Uterus (tissue), 2 donors: ENCODE data around the gene VSTM2L.

Experiments
- CTCF ChIP-seq, 4 experiments: fragments of 200-600 bp in 2 of 4; fragments of 450-650 bp in 2 of 4; sonication (generic) in 2 of 4; IDR thresholded peaks; one replicate each; pipeline ENCODE4 v1.5.1; 2016 to 2019; ENCODE audit warnings: antibody characterized with exemption in 4 of 4, mild to moderate bottlenecking in 2 of 4, moderate library complexity in 1 of 4
- POLR2A ChIP-seq, 2 donors: fragments of 450-650 bp; IDR thresholded peaks; one replicate each; pipeline ENCODE4 v1.6.1; 2016; ENCODE audit warnings: antibody characterized with exemption in 2 of 2, mild to moderate bottlenecking in 1 of 2, moderate library complexity in 1 of 2

DNA sequence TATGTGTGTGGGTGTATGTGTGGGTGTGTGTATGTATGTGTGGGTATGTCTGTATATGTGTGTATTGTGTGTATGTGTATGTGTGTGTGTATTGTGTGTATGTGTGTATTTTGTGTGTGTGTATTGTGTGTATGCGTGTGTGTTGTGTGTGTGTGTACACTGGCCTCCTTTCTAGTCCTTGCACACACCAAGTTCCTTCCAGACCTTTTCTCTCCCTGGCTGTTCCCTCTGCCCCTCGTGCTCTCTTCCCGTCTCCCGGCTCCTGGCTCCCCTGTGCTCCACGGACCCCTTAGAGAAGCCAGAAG is 11.4 kb downstream of the VSTM2L start:
- TF ChIP-seq CTCF (IDR thresholded peaks at IDR 0.05), result no peak
- no peak for TF ChIP-seq POLR2A (IDR thresholded peaks at IDR 0.05)
